HG03045 (cell line): ENCODE data around the gene MFNG.
"Not testable (repeated sequence)": the region's sequence is repeated elsewhere in the genome, so short reads cannot be mapped to it uniquely, and the experiment has no call there.

ENCODE experiments used
- ATAC-seq: cut with Tn5 transposase; IDR thresholded peaks from one replicate; pipeline ENCODE4 v1.9.1; 2021; ENCODE audit warnings: mild to moderate bottlenecking, moderate library complexity; ENCODE audit not compliant: unreplicated experiment

Gene MFNG

GRCh38 chr22:37476389-37477329, 9.5 kb downstream of the MFNG start:
- ATAC-seq = no peak

- ATAC-seq = no peak
Measured at GRCh38 chr22:37474447-37475090, 11.6 kb downstream of the MFNG start.

- ATAC-seq = no peak
Measured at GRCh38 chr22:37473437-37473946, 12.7 kb downstream of the MFNG start.

- no peak for ATAC-seq
Measured at GRCh38 chr22:37472418-37473006, 13.7 kb downstream of the MFNG start.

- no peak for ATAC-seq
Measured at GRCh38 chr22:37471727-37472417, 14.3 kb downstream of the MFNG start.

- ATAC-seq = no peak
Measured at GRCh38 chr22:37470087-37470445, 16.1 kb downstream of the MFNG start.

GRCh38 chr22:37469416-37470086, 16.6 kb downstream of the MFNG start:
- ATAC-seq = no peak

- ATAC-seq = not testable (repeated sequence)
Measured at GRCh38 chr22:37468201-37468695, 17.9 kb downstream of the MFNG start.

GRCh38 chr22:37467391-37467955, 18.7 kb downstream of the MFNG start:
- no peak for ATAC-seq

GRCh38 chr22:37464181-37464580, 22.0 kb downstream of the MFNG start:
- no peak for ATAC-seq

GRCh38 chr22:37462983-37463382, 23.2 kb downstream of the MFNG start:
- no peak for ATAC-seq

GRCh38 chr22:37462436-37462835, 23.7 kb downstream of the MFNG start:
- no peak for ATAC-seq

- ATAC-seq = no peak
Measured at GRCh38 chr22:37461961-37462360, 24.2 kb downstream of the MFNG start.

- no peak for ATAC-seq
Measured at GRCh38 chr22:37460684-37461083, 25.5 kb downstream of the MFNG start.

- ATAC-seq = no peak
Measured at GRCh38 chr22:37459206-37459605, 27.0 kb downstream of the MFNG start.

- peak; percentile 62 for ATAC-seq
Measured at GRCh38 chr22:37457093-37457893, 28.9 kb downstream of the MFNG start.

GRCh38 chr22:37456346-37456745, 29.8 kb downstream of the MFNG start:
- ATAC-seq = no peak

GRCh38 chr22:37455896-37456295, 30.3 kb downstream of the MFNG start:
- no peak for ATAC-seq
